ENCODE measurements around the gene NKX3-2.

DNA sequence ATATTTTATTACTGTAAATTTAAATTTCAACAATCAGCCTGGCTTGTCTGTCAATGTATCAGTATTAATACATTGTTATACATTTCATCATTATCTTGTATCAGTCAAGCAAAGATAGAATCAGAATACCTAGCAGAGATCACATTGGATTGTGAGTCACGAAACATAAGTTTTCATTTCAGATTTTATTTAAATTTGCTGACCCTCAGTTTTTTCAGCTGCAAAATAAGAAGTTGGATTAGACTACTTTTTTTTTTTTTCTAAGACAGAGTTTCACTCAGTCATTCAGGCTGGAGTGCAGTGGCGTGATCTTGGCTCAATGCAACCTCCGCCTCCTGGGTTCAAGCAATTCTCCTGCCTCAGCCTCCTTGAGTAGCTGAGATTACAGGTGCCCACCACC, 33.4 kb upstream of the NKX3-2 start:
- no peak for TF ChIP-seq HNRNPH1 (optimal IDR thresholded peaks at IDR 0.05; ENCODE audit: low read depth, low read length)
- TF ChIP-seq, protein P1, sequence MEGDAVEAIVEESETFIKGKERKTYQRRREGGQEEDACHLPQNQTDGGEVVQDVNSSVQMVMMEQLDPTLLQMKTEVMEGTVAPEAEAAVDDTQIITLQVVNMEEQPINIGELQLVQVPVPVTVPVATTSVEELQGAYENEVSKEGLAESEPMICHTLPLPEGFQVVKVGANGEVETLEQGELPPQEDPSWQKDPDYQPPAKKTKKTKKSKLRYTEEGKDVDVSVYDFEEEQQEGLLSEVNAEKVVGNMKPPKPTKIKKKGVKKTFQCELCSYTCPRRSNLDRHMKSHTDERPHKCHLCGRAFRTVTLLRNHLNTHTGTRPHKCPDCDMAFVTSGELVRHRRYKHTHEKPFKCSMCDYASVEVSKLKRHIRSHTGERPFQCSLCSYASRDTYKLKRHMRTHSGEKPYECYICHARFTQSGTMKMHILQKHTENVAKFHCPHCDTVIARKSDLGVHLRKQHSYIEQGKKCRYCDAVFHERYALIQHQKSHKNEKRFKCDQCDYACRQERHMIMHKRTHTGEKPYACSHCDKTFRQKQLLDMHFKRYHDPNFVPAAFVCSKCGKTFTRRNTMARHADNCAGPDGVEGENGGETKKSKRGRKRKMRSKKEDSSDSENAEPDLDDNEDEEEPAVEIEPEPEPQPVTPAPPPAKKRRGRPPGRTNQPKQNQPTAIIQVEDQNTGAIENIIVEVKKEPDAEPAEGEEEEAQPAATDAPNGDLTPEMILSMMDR (IDR thresholded peaks at IDR 0.05 in 2 of 3, conservative IDR thresholded peaks at IDR 0.05 in 1 of 3; ENCODE audit: insufficient read depth in 2 of 3, low read depth in 1 of 3, low read length in 3 of 3) = no peak
- no peak for TF ChIP-seq POLR2AphosphoS2 (IDR thresholded peaks at IDR 0.05; ENCODE audit: low read length)
- no peak for TF ChIP-seq NCOR1 (IDR thresholded peaks at IDR 0.05)
- TF ChIP-seq ZNF324 (CRISPR knock-in tag; IDR thresholded peaks at IDR 0.05) = no peak
